Stimulated activated CD4-positive, alpha-beta T cell treated with anti-CD3 and anti-CD28 coated beads, TNF-alpha, amount 100 ng/mL, for 4 hours (primary cell): ENCODE measurements around the gene TRIM59.
A peak's percentile ranks its signal among the peaks of the same experiment; 100 is the strongest.

Experiments used
- DNase-seq, 3 experiments: peaks; one replicate each; pipeline ENCODE4 v3.0.0-alpha.2; 2020; ENCODE audit warnings: low read depth in 3 of 3

TRIM59 gene

GRCh38 chr3:160403028-160403545 lies 46.5 kb downstream of the TRIM59 start:
- no peak for DNase-seq

- no peak for DNase-seq
Measured at GRCh38 chr3:160402221-160403027, 47.2 kb downstream of the TRIM59 start.

- DNase-seq: no peak
Measured at GRCh38 chr3:160401291-160402095, 48.1 kb downstream of the TRIM59 start.

- no peak for DNase-seq
Measured at GRCh38 chr3:160400702-160401150, 48.9 kb downstream of the TRIM59 start.

GRCh38 chr3:160400030-160400701 lies 49.4 kb downstream of the TRIM59 start:
- DNase-seq: peak in 1 of 3 experiments; percentile 9

- DNase-seq: peak; percentile 85 to 96 (median 93)
Measured at GRCh38 chr3:160399125-160400029, 50.2 kb downstream of the TRIM59 start, which contains the start of the genes IFT80 and SMC4. Gene IFT80 (minus strand): TSS chr3:160399225. CDS start chr3:160384600, 14,625 bp downstream. Gene SMC4 (plus strand): TSS chr3:160399650. CDS start chr3:160400827, 1,177 bp downstream.

GRCh38 chr3:160398820-160399124 lies 50.8 kb downstream of the TRIM59 start:
- DNase-seq: no peak

- no peak for DNase-seq
Measured at GRCh38 chr3:160395297-160395696, 54.3 kb downstream of the TRIM59 start.

GRCh38 chr3:160394009-160394392 lies 55.6 kb downstream of the TRIM59 start:
- no peak for DNase-seq

GRCh38 chr3:160393346-160394008 lies 56.1 kb downstream of the TRIM59 start:
- DNase-seq: no peak

GRCh38 chr3:160392798-160393197 lies 56.8 kb downstream of the TRIM59 start:
- no peak for DNase-seq

- DNase-seq: no peak
Measured at GRCh38 chr3:160390565-160391138, 58.9 kb downstream of the TRIM59 start.
